HG03460 (cell line): Measurements from ENCODE around the gene JPH2.

Experiments used
- ATAC-seq: cut with Tn5 transposase; IDR thresholded peaks from one replicate; pipeline ENCODE4 v1.9.1; 2021; ENCODE audit not compliant: unreplicated experiment

The JPH2 gene

GRCh38 chr20:44065401-44066340, 121.3 kb downstream of the JPH2 start:
- ATAC-seq: no peak

GRCh38 chr20:44064501-44065400, 122.2 kb downstream of the JPH2 start:
- ATAC-seq: no peak
